SK-N-SH (cell line): ENCODE measurements around the gene SMCO4.

Experiments used
- ELF1 ChIP-seq: IDR thresholded peaks from 2 replicates; pipeline ENCODE4 v1.4.0; 2012
- EZH2phosphoT487 ChIP-seq: fragments of 200-600 bp; sonication (generic); IDR thresholded peaks from 2 replicates; pipeline ENCODE4 v1.6.1; 2017; ENCODE audit warnings: low read depth, mixed run types, mild to moderate bottlenecking, antibody characterized with exemption, moderate library complexity, borderline replicate concordance
- FOXJ3 ChIP-seq: sonication (generic); formaldehyde crosslinking; IDR thresholded peaks from 2 replicates; pipeline ENCODE4 v1.5.1; 2020; ENCODE audit warnings: mild to moderate bottlenecking, missing genetic modification reagents
- FOXM1 ChIP-seq: IDR thresholded peaks from 2 replicates; pipeline ENCODE4 v1.4.0; 2012; ENCODE audit warnings: low read depth, mild to moderate bottlenecking
- NFIC ChIP-seq: IDR thresholded peaks from 2 replicates; pipeline ENCODE4 v1.4.0; 2012; ENCODE audit warnings: borderline replicate concordance
- POLR2AphosphoS5 ChIP-seq: IDR thresholded peaks from 2 replicates; pipeline ENCODE4 v1.6.1; 2012; ENCODE audit warnings: low read depth, low read length
- RFX5 ChIP-seq: IDR thresholded peaks from 2 replicates; pipeline ENCODE4 v1.6.1; 2012; ENCODE audit warnings: mild to moderate bottlenecking, improper control_type of control experiment, low read length
- TAF1 ChIP-seq: IDR thresholded peaks from 2 replicates; pipeline ENCODE4 v1.6.1; 2012; ENCODE audit warnings: low read depth, mild to moderate bottlenecking, low read length, moderate library complexity, borderline replicate concordance
- YY1 ChIP-seq: IDR thresholded peaks from 2 replicates; pipeline ENCODE4 v1.4.0; 2012; ENCODE audit warnings: low read depth, mild to moderate bottlenecking
- TF ChIP-seq, protein P1 (sequence below): fragments of 200-600 bp; sonication (generic); IDR thresholded peaks from 2 replicates; pipeline ENCODE4 v1.6.1; 2017; ENCODE audit warnings: antibody characterized with exemption, mild to moderate bottlenecking, moderate library complexity
- TF ChIP-seq, protein P2 (sequence below): IDR thresholded peaks from 2 replicates; pipeline ENCODE4 v1.4.0; 2012; ENCODE audit warnings: low read depth
- TF ChIP-seq, protein P3 (sequence below): fragments of 150-350 bp; IDR thresholded peaks from 2 replicates; pipeline ENCODE4 v1.6.1; 2017; ENCODE audit warnings: antibody characterized with exemption, low read length, low read depth, borderline replicate concordance

DNA sequence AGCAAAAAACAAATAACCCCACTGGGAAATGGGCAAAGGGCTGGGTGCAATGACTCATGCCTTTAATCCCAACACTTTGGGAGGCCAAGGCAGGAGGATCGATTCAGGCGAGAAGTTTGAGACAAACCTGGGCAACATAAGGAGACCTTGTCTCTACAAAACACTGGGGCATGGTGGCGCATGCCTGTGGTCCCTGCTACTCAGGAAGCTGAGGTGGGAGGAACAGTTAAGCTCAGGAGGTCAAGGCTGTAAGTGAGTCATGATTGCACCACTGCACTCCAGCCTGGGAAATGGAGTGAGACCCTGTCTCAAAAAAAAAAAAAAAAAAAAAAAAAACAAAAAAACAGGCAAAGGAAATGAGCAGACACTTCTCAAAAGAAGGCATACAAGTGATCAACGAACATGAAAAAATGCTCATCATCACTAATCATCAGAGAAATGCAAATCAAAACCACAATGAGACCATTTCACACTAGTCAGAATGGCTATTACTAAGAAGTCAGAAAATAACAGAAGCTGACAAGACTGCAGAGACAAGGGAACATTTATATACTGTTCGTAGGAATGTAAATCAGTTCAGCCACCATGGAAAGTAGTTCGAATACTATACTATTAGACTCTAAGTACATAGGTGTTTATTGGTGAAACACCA, 48.2 kb upstream of the SMCO4 start:
- TF ChIP-seq NFIC (no peak), FOXM1 (no peak), TAF1 (no peak), POLR2AphosphoS5 (no peak), YY1 (no peak), RFX5 (no peak), ELF1 (no peak), FOXJ3 (CRISPR knock-in tag) (no peak), EZH2phosphoT487 (no peak)
- TF ChIP-seq, protein P1, sequence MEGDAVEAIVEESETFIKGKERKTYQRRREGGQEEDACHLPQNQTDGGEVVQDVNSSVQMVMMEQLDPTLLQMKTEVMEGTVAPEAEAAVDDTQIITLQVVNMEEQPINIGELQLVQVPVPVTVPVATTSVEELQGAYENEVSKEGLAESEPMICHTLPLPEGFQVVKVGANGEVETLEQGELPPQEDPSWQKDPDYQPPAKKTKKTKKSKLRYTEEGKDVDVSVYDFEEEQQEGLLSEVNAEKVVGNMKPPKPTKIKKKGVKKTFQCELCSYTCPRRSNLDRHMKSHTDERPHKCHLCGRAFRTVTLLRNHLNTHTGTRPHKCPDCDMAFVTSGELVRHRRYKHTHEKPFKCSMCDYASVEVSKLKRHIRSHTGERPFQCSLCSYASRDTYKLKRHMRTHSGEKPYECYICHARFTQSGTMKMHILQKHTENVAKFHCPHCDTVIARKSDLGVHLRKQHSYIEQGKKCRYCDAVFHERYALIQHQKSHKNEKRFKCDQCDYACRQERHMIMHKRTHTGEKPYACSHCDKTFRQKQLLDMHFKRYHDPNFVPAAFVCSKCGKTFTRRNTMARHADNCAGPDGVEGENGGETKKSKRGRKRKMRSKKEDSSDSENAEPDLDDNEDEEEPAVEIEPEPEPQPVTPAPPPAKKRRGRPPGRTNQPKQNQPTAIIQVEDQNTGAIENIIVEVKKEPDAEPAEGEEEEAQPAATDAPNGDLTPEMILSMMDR = no peak
- TF ChIP-seq, protein P2, sequence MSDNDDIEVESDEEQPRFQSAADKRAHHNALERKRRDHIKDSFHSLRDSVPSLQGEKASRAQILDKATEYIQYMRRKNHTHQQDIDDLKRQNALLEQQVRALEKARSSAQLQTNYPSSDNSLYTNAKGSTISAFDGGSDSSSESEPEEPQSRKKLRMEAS = no peak
- TF ChIP-seq, protein P3, sequence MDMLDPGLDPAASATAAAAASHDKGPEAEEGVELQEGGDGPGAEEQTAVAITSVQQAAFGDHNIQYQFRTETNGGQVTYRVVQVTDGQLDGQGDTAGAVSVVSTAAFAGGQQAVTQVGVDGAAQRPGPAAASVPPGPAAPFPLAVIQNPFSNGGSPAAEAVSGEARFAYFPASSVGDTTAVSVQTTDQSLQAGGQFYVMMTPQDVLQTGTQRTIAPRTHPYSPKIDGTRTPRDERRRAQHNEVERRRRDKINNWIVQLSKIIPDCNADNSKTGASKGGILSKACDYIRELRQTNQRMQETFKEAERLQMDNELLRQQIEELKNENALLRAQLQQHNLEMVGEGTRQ = no peak
